ENCODE results near the gene HK2.

Gene HK2

DNA sequence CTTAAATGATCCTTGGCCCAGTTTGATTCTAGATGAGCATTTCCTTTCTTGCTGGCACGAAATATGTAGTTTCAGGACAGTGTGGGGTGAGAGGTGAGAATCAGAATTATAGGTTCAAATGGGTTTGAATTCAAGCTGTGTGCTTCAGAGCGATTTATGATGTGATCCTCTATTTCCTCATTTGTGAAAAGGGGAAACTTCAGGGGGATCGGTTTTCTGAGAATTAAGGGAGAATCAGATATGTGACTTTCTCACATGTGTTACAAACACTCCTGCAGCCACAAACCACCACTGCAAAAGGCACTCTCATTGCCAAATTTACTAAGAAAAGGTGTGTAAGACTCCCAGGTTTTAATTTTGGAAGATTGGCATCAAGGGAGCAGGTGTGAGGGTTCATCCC is 24.4 kb downstream of the HK2 start:
- DNase-seq (ENCODE audit: low read depth), result no peak
- TF ChIP-seq, protein P1, sequence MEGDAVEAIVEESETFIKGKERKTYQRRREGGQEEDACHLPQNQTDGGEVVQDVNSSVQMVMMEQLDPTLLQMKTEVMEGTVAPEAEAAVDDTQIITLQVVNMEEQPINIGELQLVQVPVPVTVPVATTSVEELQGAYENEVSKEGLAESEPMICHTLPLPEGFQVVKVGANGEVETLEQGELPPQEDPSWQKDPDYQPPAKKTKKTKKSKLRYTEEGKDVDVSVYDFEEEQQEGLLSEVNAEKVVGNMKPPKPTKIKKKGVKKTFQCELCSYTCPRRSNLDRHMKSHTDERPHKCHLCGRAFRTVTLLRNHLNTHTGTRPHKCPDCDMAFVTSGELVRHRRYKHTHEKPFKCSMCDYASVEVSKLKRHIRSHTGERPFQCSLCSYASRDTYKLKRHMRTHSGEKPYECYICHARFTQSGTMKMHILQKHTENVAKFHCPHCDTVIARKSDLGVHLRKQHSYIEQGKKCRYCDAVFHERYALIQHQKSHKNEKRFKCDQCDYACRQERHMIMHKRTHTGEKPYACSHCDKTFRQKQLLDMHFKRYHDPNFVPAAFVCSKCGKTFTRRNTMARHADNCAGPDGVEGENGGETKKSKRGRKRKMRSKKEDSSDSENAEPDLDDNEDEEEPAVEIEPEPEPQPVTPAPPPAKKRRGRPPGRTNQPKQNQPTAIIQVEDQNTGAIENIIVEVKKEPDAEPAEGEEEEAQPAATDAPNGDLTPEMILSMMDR (conservative IDR thresholded peaks at IDR 0.05; ENCODE audit: low read depth, low read length), result no peak
- H3K4me3 ChIP-seq (ENCODE audit: low read length), result no peak overlapping the region

DNA sequence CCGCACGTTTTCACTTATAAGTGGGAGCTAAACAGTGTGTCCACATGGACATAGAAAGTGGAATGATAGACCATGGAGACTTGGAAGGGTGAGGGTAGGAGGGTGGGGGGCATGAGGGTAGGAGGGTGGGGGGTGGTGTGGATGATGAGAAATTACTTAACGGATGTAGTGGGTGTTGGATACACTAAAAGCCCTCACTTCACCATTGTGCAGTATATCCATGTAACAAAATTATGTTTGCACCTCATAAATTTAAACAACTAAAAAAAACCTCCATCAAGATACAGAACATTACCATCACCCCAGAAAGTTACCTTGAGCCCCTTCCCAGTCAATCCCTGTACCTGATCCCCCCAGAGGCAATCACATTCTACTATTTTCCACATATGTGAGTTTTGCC is 26.2 kb downstream of the HK2 start:
- TF ChIP-seq, protein P1 (conservative IDR thresholded peaks at IDR 0.05; ENCODE audit: low read depth, low read length), result no peak

DNA sequence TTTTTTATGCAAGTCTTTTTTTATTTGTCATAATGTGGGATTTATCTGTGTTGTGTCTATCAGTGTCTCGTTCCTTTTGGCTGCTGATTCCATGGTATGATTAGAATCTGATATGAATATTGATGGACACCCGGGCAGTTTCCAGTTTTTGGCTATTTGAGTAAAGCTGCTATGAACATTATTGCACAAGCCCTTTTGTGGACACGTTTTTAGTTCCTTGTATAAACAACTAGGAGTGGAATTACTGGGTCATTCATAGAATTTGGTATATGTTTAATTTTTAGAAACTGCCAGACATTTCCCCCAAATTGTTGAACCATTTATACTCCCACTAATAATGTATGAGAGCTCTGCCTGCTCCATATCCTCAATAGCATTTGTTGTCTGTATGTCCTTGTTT is 26.6 kb downstream of the HK2 start:
- TF ChIP-seq, protein P1 (conservative IDR thresholded peaks at IDR 0.05; ENCODE audit: low read depth, low read length), result no peak

More for the DNA sequence above, 26.2 kb downstream of the HK2 start:
- no peak for DNase-seq (ENCODE audit: low read depth)
- no peak overlapping the region for H3K4me3 ChIP-seq (ENCODE audit: low read length)

DNA sequence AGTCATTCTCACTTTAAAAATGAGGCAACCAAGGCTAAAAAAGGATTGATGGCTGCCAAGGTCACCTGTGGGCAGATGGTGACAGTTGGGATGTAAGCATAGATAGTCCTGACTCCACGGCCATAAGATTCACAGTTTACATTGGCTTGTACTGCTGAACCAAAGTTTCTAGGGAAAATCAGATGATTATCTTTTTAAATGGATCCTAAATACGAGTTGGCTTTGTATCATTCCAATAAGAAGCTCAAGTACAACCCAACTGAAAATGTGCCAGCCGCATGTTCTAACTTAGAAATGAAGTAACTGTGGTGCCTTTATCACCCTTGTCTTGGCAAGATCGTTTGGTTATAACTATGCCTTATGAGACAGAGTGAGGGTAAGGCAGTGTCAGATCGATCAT is 27.6 kb downstream of the HK2 start:
- DNase-seq (ENCODE audit: low read depth), result no peak
- TF ChIP-seq, protein P1 (conservative IDR thresholded peaks at IDR 0.05; ENCODE audit: low read depth, low read length), result no peak
- no peak overlapping the region for H3K4me3 ChIP-seq (ENCODE audit: low read length)

More for the DNA sequence above, 26.6 kb downstream of the HK2 start:
- H3K4me3 ChIP-seq (ENCODE audit: low read length), result no peak overlapping the region
- no peak for DNase-seq (ENCODE audit: low read depth)

DNA sequence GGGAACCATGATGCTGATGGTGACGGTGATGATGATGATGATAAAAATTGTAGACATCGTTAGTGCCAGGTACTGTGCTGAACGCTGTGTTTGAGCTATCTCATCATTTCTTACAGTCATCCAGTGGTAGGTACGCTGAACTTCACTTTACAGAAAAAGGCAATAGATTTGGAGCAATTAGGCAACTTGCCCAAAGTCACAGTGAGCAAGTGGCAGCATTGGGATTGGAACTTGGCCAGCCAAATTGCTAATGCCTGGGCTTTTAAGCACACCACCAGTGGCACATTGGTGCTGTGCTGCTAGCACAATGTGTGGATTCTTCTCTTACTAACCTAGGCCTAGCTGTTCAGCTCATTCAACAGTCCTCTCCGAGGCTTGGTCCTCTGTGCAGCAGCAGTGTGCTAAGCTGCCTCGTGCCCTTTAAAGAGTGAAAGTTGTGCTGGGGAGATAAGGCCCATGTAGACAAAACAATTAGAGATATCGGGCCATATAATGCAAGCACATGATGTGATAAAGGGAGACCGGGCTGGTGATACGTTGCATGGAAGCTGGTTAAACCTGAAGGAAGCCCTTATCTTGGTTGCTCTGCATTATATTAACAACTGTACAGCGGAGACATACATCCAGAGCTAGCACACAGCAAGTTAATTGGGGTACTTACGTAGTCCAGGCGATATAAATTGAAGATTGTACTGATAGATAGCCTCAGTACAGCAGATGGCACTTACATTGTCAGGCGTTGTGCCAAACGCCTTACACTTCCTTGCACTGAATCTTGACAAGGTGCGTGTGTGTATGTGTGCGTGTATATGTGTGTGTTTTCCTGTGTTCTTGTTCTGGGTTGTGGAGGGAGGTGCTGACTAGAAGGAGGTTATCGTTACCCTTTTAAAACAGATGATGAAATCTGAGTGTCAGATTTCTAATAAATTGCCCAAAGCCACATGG is 28.4 kb downstream of the HK2 start:
- no peak for DNase-seq (ENCODE audit: low read depth)
- TF ChIP-seq, protein P1 (conservative IDR thresholded peaks at IDR 0.05; ENCODE audit: low read depth, low read length), result no peak
- H3K4me3 ChIP-seq (ENCODE audit: low read length), result no peak overlapping the region

DNA sequence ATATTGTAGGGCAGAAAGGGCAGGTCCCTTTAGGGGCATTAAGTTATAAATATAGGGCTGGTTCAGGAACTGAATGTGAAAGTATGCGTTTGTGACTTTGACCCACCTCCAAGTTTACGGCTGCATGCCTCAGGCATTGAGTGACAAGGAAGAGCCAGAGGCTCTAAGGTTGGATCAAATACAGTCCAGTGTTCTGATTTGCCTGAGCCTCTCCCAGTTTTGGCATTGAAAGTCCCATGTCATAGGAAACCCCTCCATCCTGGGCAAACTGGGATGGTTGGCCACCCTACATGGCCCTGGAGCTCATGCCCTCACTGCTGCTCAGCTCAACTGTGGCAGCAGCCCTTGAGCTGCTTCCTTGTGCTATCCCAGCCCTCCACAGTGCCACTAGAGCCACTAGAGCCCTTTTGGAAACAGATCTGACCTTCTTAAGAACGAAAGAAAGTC is 29.9 kb downstream of the HK2 start:
- H3K4me3 ChIP-seq (ENCODE audit: low read length), result no peak overlapping the region
- TF ChIP-seq, protein P1 (conservative IDR thresholded peaks at IDR 0.05; ENCODE audit: low read depth, low read length), result no peak
- no peak for DNase-seq (ENCODE audit: low read depth)

All from retinal pigment epithelial cell (primary cell).